GM15510 (cell line): ENCODE measurements around the gene GADD45B.

Source experiments
- POLR2A ChIP-seq: IDR thresholded peaks from 3 replicates; pipeline ENCODE4 v1.6.1; 2011; ENCODE audit warnings: borderline replicate concordance; ENCODE audit not compliant: insufficient read length; ENCODE audit errors: extremely low read depth

Gene GADD45B

DNA sequence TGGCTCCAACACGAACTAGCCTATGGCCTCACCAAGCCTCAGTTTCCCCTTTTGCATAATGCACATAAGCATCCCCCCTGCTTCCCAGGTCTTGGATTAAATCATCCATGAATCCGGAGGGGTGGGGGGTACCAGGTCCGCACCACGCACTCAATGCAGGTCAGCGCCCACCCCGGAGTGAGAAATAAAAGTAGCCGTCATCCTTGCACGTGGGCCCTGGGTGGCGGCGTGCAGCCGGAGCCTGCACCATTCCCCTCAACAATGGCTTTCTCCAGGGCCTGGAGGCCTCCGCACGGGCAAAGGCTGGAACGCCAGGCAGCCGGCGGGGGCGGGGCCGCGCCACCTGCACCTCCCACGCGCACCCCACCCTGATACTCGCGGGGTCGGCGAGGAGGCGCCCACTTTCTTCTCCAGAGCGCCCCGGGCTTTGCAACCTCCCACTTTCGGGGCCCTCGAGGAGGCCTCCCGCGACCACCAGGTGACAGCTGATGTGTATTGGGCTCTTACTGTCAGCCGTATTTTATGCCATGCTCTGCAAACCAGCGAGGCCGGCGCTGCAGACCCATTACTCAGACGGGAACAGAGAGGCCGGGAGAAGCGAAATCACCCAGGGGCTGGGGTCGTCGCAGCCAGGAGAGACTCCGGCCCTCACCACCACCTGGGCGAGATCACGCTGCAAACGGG lies 767 bp upstream of the GADD45B start:
- peak; percentile 16 for TF ChIP-seq POLR2A

DNA sequence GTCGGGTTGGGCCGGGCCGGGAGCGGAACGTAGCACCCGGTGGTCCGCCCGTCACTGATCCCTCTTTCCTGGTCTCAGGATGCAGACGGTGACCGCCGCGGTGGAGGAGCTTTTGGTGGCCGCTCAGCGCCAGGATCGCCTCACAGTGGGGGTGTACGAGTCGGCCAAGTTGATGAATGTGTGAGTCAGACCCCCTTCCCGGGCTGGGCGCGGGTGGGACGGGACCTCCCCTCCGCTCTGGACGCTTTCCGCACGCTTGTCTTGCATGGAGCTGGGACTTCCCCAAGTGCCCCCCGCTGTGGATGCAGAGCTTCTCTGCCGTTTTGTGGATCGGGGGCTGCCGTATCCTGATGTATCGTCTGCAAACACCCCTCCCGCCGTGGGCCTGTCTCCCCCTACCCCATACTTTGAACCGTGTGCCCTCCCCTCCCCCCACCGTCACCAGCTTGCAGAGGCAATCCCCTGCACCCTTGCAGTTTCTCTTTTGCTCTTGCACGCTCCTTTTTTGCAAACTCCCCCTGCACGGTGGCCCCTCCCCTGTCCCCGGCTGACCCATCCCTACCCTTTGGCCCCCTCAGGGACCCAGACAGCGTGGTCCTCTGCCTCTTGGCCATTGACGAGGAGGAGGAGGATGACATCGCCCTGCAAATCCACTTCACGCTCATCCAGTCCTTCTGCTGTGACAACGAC lies 669 bp downstream of the GADD45B start:
- TF ChIP-seq POLR2A: no peak

DNA sequence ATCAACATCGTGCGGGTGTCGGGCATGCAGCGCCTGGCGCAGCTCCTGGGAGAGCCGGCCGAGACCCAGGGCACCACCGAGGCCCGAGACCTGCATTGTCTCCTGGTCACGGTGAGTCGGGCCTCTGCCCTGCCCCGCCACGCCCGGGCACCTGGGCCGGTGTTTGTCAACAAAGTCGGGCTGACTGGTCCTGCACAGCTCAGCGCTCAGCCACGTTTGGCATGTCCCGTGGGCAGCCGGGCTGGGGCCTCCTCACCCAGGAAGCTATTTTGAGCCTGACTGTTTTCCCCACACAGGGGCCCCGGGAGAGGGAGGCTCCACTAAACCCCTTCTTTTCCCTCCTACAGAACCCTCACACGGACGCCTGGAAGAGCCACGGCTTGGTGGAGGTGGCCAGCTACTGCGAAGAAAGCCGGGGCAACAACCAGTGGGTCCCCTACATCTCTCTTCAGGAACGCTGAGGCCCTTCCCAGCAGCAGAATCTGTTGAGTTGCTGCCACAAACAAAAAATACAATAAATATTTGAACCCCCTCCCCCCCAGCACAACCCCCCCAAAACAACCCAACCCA lies 1.3 kb downstream of the GADD45B start:
- TF ChIP-seq POLR2A: no peak

DNA sequence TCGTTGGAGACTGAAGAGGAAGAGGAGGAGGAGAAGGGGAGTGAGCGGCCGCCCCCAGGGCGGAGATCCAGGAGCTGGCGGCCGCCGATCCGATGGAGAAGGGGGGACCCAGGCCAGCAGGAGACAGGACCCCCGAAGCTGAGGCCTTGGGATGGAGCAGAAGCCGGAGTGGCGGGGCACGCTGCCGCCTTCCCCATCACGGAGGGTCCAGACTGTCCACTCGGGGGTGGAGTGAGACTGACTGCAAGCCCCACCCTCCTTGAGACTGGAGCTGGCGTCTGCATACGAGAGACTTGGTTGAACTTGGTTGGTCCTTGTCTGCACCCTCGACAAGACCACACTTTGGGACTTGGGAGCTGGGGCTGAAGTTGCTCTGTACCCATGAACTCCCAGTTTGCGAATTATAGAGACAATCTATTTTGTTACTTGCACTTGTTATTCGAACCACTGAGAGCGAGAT lies 1.8 kb downstream of the GADD45B start:
- peak; percentile 44 for TF ChIP-seq POLR2A

DNA sequence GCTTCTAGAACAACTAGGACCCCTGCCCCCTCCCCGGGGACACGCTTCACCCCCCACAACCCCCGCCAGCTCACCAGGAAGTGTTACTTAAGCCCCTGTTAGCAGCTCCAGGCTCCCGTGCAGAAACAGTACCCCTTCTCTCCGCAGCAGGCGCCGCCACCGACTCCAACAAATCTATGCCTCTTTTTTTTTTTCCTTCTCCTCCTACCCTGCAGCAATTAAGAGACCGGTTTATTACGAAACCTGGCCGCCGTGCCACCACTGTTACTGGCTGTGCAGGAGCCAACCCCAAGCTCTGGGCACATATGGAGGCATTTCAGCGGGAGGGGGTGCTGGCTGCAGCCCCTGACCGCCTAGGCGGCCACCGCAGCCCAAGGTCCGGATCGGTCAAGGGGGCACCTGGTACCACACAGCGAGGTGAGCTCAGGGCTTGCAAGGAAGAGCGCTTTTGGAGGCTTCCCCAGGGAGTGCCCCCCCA lies 2.4 kb downstream of the GADD45B start:
- TF ChIP-seq POLR2A: no peak

DNA sequence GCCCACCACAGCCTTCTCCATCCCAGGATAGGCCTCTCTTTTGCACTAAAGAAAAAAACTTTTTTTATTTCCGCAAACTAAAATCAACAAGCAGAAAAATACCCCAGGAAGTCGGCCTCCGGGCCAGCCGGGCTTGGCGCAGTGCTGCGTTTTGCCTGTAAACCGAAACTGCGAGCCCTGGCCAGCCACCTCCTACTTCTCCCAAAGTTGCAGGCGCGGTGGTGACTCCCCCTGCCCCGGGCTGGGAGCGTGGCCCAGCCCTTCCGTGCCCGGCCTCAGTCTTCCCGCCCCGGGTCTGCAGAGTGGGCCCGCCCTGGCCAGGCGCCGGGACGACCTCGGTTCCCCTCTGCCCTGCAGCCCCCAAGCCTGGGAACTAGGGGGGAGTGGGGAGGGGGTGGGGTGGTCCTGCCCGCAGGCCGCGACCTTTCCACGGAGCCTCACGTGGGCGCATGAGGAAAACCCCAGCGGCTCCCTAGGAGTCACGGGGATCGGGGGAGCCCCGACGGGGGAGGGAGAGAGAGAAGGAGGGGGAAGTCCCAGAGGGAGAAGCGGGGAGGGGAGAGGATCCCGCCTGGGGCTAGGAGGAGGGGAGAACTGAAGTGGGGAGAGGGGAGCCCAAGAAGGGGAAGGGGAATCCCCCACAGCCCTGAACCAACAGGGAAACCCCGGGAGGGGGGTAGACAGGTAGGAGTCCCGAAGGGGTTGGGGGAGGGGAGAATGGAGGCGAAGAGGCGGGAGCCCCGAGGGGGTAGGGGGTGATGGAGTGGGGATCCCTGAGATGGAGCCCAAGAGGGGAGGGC lies 3.0 kb downstream of the GADD45B start:
- TF ChIP-seq POLR2A: peak; percentile 64

DNA sequence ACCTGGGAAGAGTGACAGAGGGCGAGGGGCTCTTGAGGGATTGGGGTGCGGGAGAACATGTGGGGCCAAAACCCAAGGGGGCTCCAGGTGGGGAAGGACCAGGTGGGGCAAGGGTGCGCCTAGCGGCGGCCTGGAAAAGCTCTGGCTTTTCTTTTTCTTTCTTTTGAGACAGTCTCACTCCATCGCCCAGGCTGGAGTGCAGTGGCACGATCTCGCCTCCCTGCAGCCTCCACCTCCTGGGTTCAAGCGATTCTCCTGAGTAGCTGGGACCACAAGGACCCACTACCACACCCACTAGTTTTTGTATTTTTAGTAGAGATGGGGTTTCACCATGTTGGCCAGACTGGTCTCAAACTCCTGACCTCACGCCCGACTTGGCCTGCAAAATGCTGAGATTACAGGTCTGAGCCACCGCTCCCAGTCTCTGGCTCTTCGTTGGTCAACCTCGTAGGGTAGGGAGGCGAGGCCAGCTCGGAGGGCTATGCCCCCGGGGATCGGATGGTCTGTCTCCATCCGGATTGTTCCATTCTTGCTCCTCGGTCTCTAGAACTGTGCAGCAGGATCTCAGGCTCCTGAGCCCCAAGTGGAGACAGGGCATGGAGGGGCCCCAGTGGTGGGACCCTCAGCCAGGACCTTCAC lies 3.7 kb downstream of the GADD45B start:
- no peak for TF ChIP-seq POLR2A

DNA sequence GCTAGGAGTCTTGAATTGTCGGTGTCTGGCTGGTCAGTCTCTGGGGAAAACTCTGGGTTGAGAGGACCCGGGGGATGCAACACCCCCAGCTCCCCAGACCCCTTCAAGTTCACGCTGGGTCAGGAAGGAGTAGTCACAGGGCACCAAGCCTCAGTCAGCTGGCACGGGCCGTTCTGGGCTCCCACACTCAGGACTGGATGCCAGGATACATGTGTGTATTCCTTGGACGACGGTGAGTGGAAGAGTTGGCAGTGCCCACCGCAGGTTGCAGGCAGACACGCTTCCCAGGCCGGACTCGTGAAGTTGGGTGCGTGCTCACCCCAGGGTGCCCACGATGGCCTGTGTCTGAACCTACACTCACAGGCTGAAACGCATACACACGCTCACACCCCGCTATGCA lies 5.5 kb downstream of the GADD45B start:
- no peak for TF ChIP-seq POLR2A

DNA sequence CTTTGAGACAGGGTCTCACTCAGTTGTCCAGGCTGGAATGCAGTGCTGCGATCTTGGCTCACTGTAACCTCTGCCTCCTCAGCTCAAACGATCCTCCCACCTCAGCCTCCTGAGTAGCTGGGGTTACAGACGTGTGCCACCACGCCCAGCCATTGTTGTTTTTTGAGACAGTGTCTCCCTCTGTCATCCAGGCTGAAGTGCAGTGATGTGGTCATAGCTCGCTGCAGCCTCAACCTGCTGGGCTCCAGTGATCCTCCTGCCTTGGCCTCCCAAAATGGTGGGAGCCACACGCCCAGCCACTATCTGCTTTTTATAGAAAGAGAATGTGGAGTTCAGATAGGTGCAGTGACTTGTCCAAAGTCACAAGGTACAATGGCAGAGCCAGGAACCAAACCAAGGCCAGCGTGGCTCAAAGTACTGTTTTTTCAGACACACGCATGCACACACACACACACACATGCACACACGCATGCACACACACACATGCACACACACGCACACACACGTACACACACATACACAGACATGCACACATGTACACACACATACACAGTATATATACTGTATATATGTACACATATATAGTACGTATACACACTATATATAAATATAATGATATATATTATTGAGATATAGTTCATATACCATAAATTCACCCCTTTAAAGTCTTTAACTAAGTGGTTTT lies 6.6 kb downstream of the GADD45B start:
- TF ChIP-seq POLR2A: no peak

DNA sequence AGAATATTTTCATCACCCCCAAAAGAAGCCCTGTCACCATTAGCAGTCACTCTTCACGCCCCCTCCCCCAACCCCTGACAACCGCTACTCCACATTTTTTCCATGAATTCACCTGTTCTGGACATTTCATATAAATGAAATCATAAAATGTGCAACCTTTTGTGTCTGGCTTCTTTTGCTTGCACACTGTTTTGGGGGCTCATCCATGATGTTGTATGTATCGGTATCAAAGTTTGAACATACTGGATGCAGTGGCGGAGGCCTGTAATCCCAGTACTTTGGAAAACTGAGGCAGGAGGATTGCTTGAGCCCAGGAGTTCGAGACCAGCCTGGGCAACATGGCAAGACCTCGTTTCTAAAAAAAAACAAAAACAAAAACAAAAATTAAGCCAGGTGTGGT lies 7.2 kb downstream of the GADD45B start:
- no peak for TF ChIP-seq POLR2A

DNA sequence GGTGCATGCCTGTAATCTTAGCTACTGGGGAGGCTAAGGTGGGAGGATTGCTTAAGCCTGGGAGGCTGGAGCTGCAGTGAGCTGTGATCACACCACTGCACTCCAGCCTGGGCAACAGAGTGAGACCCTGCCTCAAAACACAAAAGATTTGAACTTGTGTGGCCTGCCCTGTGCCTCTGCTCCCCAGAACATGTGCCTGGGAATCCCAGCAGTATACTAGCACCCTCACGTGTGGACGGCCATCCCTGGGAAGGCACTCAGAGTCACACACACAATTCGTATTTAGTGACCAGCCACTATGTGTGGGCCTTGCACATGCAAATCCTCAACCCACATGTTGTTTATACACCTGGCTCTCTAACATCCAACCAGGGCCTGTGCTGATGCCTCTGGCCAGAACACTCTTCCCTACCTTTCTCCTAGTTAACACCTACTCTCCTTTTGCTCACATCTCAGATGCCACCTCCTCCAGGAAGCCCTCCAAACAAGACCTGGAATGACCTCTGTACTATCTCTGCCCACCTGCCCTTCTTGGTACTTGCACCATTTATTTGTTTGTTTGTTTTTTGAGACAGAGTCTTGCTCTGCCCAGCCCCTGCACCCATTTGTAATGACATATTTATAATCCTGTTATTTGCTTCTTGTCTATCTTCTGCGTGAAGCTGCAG lies 7.7 kb downstream of the GADD45B start:
- TF ChIP-seq POLR2A: no peak

DNA sequence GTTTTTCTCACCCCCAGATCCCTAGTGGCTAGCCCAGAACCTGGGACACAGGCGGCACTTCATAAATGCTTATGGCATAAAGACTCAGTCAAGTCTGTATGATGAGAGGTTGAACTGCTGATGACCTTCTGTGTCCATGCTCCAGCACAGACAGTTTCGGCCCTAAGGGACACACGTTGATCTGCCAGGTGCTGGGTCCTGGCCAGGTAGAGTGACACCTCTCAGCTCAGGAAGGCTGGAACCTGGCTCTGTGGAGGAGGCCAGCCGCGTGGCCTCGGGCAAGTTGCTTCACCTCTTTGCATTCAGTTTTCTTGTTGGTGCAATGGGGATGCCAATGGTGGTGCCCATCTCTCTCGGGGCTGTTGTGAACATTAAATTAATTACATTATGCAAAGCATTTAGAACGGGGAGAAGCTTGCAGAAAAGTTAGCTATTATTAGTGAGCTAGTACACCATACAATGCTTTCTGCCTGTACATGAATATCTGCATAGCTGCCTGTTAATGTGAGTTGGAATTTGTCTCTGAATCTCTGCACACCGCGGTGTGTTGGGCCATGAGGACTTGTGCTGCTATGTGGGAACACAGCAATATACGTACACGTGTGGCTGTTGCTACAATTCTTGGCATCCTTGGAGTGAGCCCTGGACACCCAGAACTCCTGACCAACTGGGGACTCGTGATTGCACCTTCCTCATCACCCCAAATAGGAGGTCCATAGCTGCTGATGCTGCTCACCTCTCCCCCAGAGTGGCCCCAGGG lies 8.4 kb downstream of the GADD45B start:
- TF ChIP-seq POLR2A: no peak

DNA sequence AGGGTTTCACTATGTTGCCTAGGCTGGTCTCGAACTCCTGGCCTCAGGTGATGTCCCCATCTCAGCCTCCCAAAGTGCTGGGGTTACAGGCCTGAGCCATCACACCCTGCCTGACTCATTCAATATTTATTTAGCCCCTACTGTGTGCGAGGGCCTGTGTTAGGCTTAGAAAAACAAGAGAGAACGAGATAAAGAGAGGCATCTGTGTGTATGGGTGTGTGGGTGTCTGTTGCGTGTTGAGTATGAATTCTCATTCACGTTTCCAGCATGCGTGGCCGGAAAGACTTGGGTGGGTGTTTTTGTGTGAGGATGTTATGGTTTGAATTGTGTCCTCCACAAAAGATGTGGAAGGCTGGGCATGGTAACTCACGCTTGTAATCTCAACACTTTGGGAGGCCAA lies 9.5 kb downstream of the GADD45B start:
- no peak for TF ChIP-seq POLR2A
